ENCODE data around the gene KHDRBS1.

DNA sequence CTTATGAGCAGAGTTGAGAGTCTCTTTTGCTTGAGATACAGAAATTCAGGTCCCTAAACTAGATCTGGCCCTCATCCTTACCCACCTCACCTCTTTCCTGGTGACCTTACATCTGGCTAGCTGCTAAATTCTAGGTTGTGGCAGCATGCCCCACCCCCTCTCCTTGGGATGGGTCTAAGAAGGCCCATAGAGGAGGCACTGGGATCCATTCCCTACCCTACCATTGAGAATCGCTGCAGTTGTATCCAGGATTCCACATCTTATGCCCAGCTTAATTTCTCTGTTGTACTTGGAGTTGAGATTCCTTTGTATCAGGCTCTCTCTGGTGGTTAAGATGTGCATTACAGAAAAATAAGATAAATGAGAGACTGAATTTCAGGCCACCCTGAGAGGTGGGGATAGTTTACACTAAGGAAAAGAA, 49.6 kb downstream of the KHDRBS1 start:
- no peak for TF ChIP-seq POLR2AphosphoS5 (IDR thresholded peaks at IDR 0.05; ENCODE audit: low read depth, low read length)
- TF ChIP-seq, protein P1, sequence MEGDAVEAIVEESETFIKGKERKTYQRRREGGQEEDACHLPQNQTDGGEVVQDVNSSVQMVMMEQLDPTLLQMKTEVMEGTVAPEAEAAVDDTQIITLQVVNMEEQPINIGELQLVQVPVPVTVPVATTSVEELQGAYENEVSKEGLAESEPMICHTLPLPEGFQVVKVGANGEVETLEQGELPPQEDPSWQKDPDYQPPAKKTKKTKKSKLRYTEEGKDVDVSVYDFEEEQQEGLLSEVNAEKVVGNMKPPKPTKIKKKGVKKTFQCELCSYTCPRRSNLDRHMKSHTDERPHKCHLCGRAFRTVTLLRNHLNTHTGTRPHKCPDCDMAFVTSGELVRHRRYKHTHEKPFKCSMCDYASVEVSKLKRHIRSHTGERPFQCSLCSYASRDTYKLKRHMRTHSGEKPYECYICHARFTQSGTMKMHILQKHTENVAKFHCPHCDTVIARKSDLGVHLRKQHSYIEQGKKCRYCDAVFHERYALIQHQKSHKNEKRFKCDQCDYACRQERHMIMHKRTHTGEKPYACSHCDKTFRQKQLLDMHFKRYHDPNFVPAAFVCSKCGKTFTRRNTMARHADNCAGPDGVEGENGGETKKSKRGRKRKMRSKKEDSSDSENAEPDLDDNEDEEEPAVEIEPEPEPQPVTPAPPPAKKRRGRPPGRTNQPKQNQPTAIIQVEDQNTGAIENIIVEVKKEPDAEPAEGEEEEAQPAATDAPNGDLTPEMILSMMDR (IDR thresholded peaks at IDR 0.05), result peak; percentile 68
